WI38 (cell line): ENCODE measurements around the gene RNASET2.

Source experiments
- H3K4me3 ChIP-seq: 2 replicates; pipeline ENCODE4 v1.5.1; 2011; ENCODE audit warnings: low read depth, mild to moderate bottlenecking, control low read depth, low read length
- CTCF ChIP-seq: IDR thresholded peaks from 2 replicates; pipeline ENCODE4 v1.5.1; 2012; ENCODE audit warnings: low read depth, mild to moderate bottlenecking, control low read depth, low read length

Gene RNASET2

GRCh38 chr6:166997768-166998255 is 41.5 kb upstream of the RNASET2 start:
- peak; percentile 49 for TF ChIP-seq CTCF

GRCh38 chr6:166997348-166997747 is 41.0 kb upstream of the RNASET2 start:
- no peak for TF ChIP-seq CTCF
- peak overlapping the region; percentile 88 for H3K4me3 ChIP-seq

More at GRCh38 chr6:166997768-166998255, 41.5 kb upstream of the RNASET2 start:
- peak overlapping the region; percentile 88 for H3K4me3 ChIP-seq

GRCh38 chr6:166996406-166996805 is 40.1 kb upstream of the RNASET2 start:
- no peak overlapping the region for H3K4me3 ChIP-seq
- TF ChIP-seq CTCF, result no peak

- H3K4me3 ChIP-seq, result no peak overlapping the region
- 0 out of 2 replicates have a peak, but pooled peaks have one; percentile 24 for TF ChIP-seq CTCF
Observed at GRCh38 chr6:166989427-166990032, 33.2 kb upstream of the RNASET2 start.

- H3K4me3 ChIP-seq, result no peak overlapping the region
- no peak for TF ChIP-seq CTCF
Observed at GRCh38 chr6:166988674-166989201, 32.4 kb upstream of the RNASET2 start.

GRCh38 chr6:166987930-166988329 is 31.6 kb upstream of the RNASET2 start:
- H3K4me3 ChIP-seq, result no peak overlapping the region
- TF ChIP-seq CTCF, result no peak

- H3K4me3 ChIP-seq, result no peak overlapping the region
- TF ChIP-seq CTCF, result no peak
Observed at GRCh38 chr6:166987448-166987847, 31.1 kb upstream of the RNASET2 start.
